Fibroblast of lung (primary cell): ENCODE data around the gene DLG2.

ENCODE experiments used
- EZH2 ChIP-seq: IDR thresholded peaks from 2 replicates; pipeline ENCODE4 v1.5.1; 2012; ENCODE audit warnings: low read length, control low read depth, mild to moderate bottlenecking; ENCODE audit errors: missing control alignments
- TF ChIP-seq, protein P1 (sequence below), 2 donors: IDR thresholded peaks in 1 of 2; conservative IDR thresholded peaks in 1 of 2; 1 replicate in 1 of 2; 2 replicates in 1 of 2; pipeline ENCODE4 v1.5.1; 2011 to 2012; ENCODE audit warnings: low read length in 2 of 2, control low read depth in 1 of 2, inconsistent platforms in 1 of 2, low read depth in 1 of 2, mild to moderate bottlenecking in 1 of 2

DNA sequence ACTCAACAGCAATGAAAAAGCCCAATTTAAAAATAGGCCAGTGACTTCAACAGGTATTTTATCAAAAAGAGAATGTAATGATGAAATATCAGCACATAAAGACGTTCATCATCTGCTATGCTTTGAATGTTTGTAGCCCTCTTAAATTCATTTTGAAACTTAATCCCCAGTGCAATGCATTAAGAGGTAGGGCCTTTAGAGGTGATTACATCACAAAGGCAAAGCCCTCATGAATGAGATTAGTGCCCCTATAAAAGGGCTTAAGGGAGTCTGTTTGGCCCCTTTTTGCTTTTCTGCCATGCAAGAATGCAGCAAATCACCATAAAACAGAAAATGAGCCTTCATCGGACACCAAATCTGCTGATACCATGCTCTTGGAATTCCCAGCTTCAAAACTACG is 637.0 kb downstream of the DLG2 start:
- TF ChIP-seq, protein P1, sequence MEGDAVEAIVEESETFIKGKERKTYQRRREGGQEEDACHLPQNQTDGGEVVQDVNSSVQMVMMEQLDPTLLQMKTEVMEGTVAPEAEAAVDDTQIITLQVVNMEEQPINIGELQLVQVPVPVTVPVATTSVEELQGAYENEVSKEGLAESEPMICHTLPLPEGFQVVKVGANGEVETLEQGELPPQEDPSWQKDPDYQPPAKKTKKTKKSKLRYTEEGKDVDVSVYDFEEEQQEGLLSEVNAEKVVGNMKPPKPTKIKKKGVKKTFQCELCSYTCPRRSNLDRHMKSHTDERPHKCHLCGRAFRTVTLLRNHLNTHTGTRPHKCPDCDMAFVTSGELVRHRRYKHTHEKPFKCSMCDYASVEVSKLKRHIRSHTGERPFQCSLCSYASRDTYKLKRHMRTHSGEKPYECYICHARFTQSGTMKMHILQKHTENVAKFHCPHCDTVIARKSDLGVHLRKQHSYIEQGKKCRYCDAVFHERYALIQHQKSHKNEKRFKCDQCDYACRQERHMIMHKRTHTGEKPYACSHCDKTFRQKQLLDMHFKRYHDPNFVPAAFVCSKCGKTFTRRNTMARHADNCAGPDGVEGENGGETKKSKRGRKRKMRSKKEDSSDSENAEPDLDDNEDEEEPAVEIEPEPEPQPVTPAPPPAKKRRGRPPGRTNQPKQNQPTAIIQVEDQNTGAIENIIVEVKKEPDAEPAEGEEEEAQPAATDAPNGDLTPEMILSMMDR (conservative IDR thresholded peaks at IDR 0.05 in 1 of 2, IDR thresholded peaks at IDR 0.05 in 1 of 2; ENCODE audit: low read depth in 1 of 2, low read length in 2 of 2) = no peak
- TF ChIP-seq EZH2 = no peak
